SK-N-MC (cell line): ENCODE data around the gene TMEM140.

ENCODE experiments used
- DNase-seq: peaks from one replicate; pipeline ENCODE4 v3.0.0-alpha.2; 2011; ENCODE audit warnings: low read depth, low spot score
- H3K27ac ChIP-seq: fragments of 200-600 bp; sonication (generic); 2 replicates; pipeline ENCODE4 v1.5.1; 2016; ENCODE audit warnings: mixed run types
- H3K36me3 ChIP-seq: fragments of 200-600 bp; sonication (generic); 2 replicates; pipeline ENCODE4 v1.6.1; 2017; ENCODE audit warnings: antibody characterized with exemption, low read length, mixed read lengths; ENCODE audit not compliant: insufficient read depth
- H3K4me3 ChIP-seq: fragments of 200-600 bp; sonication (generic); 2 replicates; pipeline ENCODE4 v1.5.1; 2016
- H3K9ac ChIP-seq: fragments of 200-600 bp; sonication (generic); 2 replicates; pipeline ENCODE4 v1.8.0; 2017; ENCODE audit warnings: mixed run types, mixed read lengths; ENCODE audit not compliant: insufficient read length
- H3K9me3 ChIP-seq: fragments of 200-600 bp; sonication (generic); 2 replicates; pipeline ENCODE4 v1.6.1; 2017; ENCODE audit warnings: low read depth, mild to moderate bottlenecking, antibody characterized with exemption, low read length, moderate library complexity, mixed read lengths
- EZH2 ChIP-seq: fragments of 200-600 bp; sonication (generic); IDR thresholded peaks from one replicate; pipeline ENCODE4 v1.6.1; 2017; ENCODE audit warnings: antibody characterized with exemption
- FOXP2 ChIP-seq: optimal IDR thresholded peaks from 2 replicates; pipeline ENCODE3; 2011; ENCODE audit warnings: mild to moderate bottlenecking, moderate library complexity; ENCODE audit not compliant: insufficient read depth; ENCODE audit errors: extremely low read length, control extremely low read depth
- POLR2AphosphoS5 ChIP-seq: IDR thresholded peaks from 2 replicates; pipeline ENCODE4 v1.6.1; 2012; ENCODE audit warnings: mild to moderate bottlenecking, low read depth, low read length, borderline replicate concordance

Gene TMEM140

DNA sequence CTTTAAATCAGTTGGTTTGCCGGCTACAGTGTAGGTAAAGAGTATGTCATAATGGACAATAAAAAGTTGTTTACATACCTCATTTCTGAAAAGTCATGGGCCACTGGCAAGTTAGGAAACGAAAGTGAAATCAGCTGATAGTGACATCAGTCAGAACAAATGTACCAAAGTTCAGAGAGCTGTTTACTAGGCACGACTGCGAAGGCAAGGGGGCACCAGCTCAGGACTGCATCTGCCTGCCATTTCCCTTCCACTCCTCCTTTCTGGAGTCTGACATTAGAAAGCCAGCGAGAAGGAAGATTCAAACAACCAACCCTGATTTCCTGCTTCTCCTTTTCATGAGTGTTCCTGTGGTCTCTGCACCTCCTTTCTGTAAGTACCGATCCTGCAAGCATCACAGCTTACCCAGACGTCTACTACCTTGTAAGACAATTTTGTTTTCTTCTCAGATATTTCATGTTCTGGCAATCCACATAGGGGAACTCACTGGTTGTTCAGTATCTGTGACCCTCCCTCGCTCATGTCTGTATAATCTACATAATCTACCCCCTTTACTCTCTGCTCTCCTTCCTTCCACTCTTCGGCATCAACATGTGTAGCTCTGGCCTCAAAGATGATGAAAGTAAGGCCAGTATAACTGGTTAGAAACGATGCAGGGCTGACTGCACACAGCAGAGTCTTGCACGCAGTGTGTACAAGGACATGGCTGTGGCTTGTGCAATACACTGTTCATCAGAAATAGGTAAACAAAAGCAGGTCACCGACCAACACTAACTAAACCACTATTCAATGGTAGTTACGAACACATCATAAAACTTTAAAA is at the start of gene TMEM140:
Gene TMEM140, plus strand, starts transcription at position 174 of the 823 bp plus-strand sequence. CDS start 16,370 bp downstream, outside the sequence.
- no peak within 1 kb of the TSS for H3K27ac ChIP-seq
- TF ChIP-seq POLR2AphosphoS5 (no peak), EZH2 (no peak), FOXP2 (no peak)

DNA sequence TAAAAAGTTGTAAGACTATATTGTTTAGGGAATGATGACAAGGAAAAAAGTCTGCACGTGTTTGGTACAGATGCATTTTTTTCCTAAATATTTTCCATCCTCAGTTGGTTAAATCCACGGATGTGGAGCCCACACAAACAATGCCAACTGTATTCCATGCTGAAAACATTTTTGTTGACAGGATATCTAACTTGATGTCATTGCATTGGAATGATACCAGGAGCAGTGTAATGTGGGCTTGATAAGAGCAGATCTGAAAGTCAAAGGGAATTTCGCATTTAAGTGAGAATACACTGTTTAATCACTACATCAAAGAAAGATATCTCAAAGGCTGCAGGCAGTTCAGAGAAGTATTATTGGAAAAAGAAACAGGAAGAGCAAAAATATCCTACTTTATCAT is 49.5 kb upstream of the TMEM140 start:
- no peak for DNase-seq
- H3K9me3 ChIP-seq = no peaks in the 10 kb centered on the region
- H3K9ac ChIP-seq = no peak overlapping the region
- no peak overlapping the region for H3K27ac ChIP-seq
- no peak overlapping the region for H3K4me3 ChIP-seq
- H3K36me3 ChIP-seq = no peaks in the 10 kb centered on the region
- no peak for TF ChIP-seq EZH2
- no peak for TF ChIP-seq FOXP2
- TF ChIP-seq POLR2AphosphoS5 = no peak

More for the DNA sequence above, at the start of gene TMEM140:
- Histone ChIP-seq H3K9me3 (no peaks in the 10 kb centered on the region), H3K4me3 (no peak within 1 kb of the TSS), H3K36me3 (no peaks in the 10 kb centered on the region), H3K9ac (no peak within 1 kb of the TSS)
- DNase-seq = no peak

DNA sequence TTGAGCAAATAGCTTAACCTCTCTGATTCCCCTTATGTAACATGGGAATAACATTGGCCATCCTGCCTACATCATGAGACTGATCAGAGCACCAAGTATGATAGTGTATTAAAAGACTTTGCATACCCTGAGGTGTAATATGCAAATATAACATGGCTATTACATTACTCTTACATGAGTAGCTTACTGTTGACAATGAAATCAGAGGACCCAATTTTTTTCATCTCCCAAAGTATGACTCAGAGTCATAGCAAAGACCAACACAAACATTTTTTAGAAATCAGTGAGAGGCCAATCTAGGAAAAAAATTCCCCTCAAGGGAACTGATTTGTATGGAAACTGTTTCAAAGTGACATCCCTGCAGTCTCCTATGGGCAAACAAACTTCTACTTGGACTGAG is 47.0 kb upstream of the TMEM140 start:
- Histone ChIP-seq H3K27ac (no peak overlapping the region), H3K36me3 (no peaks in the 10 kb centered on the region), H3K4me3 (no peak overlapping the region), H3K9ac (no peak overlapping the region), H3K9me3 (no peaks in the 10 kb centered on the region)
- TF ChIP-seq POLR2AphosphoS5 (no peak), EZH2 (no peak), FOXP2 (no peak)
- no peak for DNase-seq

DNA sequence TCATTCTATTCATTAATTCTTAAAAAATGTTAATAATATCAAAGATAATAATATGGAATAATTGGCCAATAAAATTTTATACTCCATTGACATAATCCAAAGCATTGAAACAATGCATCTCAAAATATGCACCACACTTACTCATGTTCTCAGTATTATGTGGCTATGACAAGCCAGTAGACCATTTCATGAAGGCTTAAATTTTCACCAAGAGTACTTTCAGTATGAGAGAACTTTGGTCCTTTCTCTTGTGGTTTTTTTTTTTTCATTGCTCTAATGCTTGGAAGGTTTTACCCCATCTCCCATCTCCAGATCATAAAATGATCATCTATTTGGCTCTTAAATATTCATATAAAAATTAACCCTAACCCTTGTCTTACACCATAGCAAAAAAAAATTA is 45.5 kb upstream of the TMEM140 start:
- Histone ChIP-seq H3K9me3 (no peaks in the 10 kb centered on the region), H3K36me3 (no peaks in the 10 kb centered on the region), H3K9ac (no peak overlapping the region), H3K4me3 (no peak overlapping the region), H3K27ac (no peak overlapping the region)
- no peak for DNase-seq
- TF ChIP-seq FOXP2 = no peak

DNA sequence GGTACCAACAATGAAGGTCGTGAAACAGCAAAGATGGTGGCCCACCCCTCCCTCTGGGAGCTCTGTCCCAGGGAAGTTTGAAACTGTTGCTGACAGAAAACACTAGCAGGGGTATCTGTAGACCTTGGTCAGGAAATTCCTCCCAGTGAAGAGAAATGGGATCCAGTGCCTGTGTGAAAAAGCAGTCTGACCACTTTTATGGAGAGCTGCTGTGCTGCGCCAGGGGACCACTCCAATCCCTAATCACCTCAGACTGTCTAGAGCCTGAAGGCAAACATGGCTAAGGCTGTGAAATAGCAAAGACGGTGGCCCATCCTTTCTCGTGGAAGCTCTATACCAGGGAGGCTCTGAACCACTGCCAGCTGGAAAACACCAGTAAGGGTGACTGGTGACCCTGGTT is 38.3 kb upstream of the TMEM140 start:
- DNase-seq = no peak
- H3K36me3 ChIP-seq = no peaks in the 10 kb centered on the region
- TF ChIP-seq EZH2 = no peak
- no peak for TF ChIP-seq POLR2AphosphoS5
- TF ChIP-seq FOXP2 = no peak

DNA sequence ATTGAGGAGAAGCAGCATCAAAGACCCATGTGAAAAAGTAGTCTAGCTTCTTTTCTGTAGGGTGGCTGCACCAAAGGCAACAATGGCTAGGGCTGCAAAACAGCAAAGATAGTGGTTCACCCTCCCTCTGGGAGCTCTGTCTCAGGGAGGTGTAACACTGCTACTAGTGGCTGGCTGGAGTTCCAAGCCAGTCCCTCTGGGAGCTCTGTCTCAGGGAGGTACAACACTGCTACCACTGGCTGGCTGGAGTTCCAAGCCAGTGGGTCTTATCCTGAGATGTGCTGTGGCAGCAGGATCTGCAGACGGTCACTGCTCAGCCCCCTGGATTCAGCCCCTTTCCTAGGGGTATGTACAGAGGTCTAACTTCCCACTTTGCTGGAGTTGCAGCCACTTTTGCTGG is 37.9 kb upstream of the TMEM140 start:
- no peak for TF ChIP-seq FOXP2
- TF ChIP-seq EZH2 = no peak
- no peak for TF ChIP-seq POLR2AphosphoS5
- Histone ChIP-seq H3K9me3 (no peaks in the 10 kb centered on the region), H3K27ac (no peak overlapping the region), H3K9ac (no peak overlapping the region), H3K36me3 (no peaks in the 10 kb centered on the region), H3K4me3 (no peak overlapping the region)
- no peak for DNase-seq

More for the DNA sequence above, 38.3 kb upstream of the TMEM140 start:
- H3K27ac ChIP-seq = no peak overlapping the region
- no peaks in the 10 kb centered on the region for H3K9me3 ChIP-seq
- no peak overlapping the region for H3K9ac ChIP-seq
- no peak overlapping the region for H3K4me3 ChIP-seq

DNA sequence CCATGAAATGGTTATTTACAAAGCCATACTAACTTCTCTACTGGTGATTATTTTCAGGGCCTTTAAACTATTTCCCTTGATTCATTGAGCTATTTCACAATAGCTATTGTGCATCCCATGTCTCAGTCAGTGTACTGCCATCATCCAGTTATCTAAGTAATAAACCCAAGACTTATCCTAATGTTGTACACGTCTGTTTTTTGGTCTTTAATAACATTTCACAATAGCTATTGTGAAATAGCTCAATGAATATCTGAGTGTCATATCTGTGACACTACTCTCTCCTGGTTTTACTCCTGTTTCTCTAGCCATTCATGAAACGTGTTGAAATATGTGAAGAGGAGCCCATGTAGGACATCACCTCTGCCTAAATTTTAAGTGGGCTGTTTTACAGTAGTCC is 36.5 kb upstream of the TMEM140 start:
- TF ChIP-seq EZH2 (no peak), FOXP2 (no peak), POLR2AphosphoS5 (no peak)
- Histone ChIP-seq H3K27ac (no peak overlapping the region), H3K9me3 (no peaks in the 10 kb centered on the region), H3K4me3 (no peak overlapping the region), H3K36me3 (no peaks in the 10 kb centered on the region), H3K9ac (no peak overlapping the region)
- DNase-seq = no peak

DNA sequence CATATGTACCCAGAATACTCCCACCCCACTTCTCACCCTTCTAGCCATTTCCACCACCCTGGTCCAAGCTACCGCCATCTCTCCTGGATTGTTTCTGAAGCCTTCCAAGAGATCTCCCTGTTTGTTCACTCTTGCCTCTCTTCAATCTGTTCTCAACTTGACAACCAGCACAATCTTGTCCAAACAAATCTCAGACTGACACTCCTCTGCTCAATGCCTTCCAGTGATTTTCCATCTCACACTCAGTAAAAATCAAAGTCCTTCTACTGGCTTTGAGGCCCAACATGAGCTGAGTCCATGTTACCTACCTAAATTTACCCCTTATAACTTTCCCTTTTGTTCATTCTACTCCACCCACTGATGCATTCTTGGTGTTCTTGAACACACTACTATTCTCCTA is 33.2 kb upstream of the TMEM140 start:
- no peak for TF ChIP-seq POLR2AphosphoS5
- TF ChIP-seq FOXP2 = no peak
- no peak overlapping the region for H3K4me3 ChIP-seq

DNA sequence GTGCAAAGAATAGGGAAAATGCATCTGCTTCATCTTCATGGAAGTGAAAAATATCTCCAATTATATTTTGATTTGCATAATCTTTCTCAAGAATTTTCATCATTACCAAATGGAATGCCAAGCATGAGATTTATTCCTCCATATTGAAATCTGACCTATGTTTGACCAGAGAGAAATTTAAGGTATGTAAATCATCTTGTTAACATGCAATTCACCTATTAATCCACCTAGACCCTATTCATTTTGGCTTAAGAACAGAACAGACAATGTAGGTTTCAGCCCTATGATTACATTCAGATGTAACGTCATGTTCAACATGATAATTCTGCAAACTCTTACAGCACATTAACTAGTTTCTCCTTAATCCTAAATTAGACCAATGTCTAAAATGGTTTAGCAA is 30.8 kb upstream of the TMEM140 start:
- H3K27ac ChIP-seq = no peak overlapping the region
- no peaks in the 10 kb centered on the region for H3K36me3 ChIP-seq
- TF ChIP-seq POLR2AphosphoS5 (no peak), EZH2 (no peak), FOXP2 (no peak)
- H3K9ac ChIP-seq = no peak overlapping the region
- H3K4me3 ChIP-seq = no peak overlapping the region
- no peaks in the 10 kb centered on the region for H3K9me3 ChIP-seq
- no peak for DNase-seq

More for the DNA sequence above, 33.2 kb upstream of the TMEM140 start:
- Histone ChIP-seq H3K27ac (no peak overlapping the region), H3K9ac (no peak overlapping the region), H3K36me3 (no peaks in the 10 kb centered on the region), H3K9me3 (no peaks in the 10 kb centered on the region)
- DNase-seq = no peak
